Nephron progenitor cell (in vitro differentiated cells): ENCODE measurements around the gene UBE3B.
"Not testable (repeated sequence)": the region's sequence is repeated elsewhere in the genome, so short reads cannot be mapped to it uniquely, and the experiment has no call there.

Experiments used
- DNase-seq: peaks from one replicate; pipeline ENCODE4 v3.0.0; 2021
- H3K27ac Mint-ChIP-seq: 2 replicates; pipeline ENCODE4 v1.8.0; 2021; ENCODE audit warnings: mild to moderate bottlenecking, moderate library complexity, mixed read lengths
- H3K27me3 Mint-ChIP-seq: 2 replicates; pipeline ENCODE4 v1.8.0; 2021; ENCODE audit warnings: mild to moderate bottlenecking, low read depth, mixed read lengths; ENCODE audit not compliant: poor library complexity
- H3K36me3 Mint-ChIP-seq: 2 replicates; pipeline ENCODE4 v1.8.0; 2021; ENCODE audit warnings: low read depth, mixed read lengths
- H3K4me1 Mint-ChIP-seq: 2 replicates; pipeline ENCODE4 v1.8.0; 2021; ENCODE audit warnings: mixed read lengths
- H3K4me3 Mint-ChIP-seq: 2 replicates; pipeline ENCODE4 v1.8.0; 2021; ENCODE audit warnings: mild to moderate bottlenecking, moderate library complexity, mixed read lengths
- H3K9me3 Mint-ChIP-seq: 2 replicates; pipeline ENCODE4 v1.8.0; 2021; ENCODE audit warnings: mild to moderate bottlenecking, moderate library complexity, mixed read lengths
- TF ChIP-seq, protein P1 (sequence below): fragments of 200-600 bp; sonication (generic); IDR thresholded peaks from 2 replicates; pipeline ENCODE4 v1.5.0; 2021; ENCODE audit warnings: antibody characterized with exemption

UBE3B gene

DNA sequence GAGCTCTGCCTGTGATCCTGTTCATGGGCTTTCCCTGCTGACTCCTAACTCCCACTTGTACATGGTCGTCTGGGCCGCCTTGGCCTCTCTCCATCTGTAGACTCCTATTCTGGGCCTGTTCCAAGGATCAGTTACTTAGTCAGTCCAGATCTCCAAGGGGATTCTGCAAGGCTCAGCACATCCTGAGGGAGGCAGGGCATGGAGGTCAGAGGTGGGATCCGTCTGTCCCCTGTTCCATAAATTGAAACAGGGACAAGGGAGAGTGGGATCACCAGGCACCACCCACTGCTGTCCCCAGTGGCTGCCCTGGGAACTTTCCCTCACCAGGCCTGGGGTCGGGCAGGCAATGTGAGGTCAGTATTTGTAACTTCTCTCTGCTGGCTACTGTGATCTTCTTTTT, 43.8 kb upstream of the UBE3B start:
- H3K27ac Mint-ChIP-seq: no peak overlapping the region
- H3K4me1 Mint-ChIP-seq: peaks cover 36% of the 10 kb centered on the region
- no peak overlapping the region for H3K4me3 Mint-ChIP-seq
- no peaks in the 10 kb centered on the region for H3K36me3 Mint-ChIP-seq
- peak; percentile 37 for DNase-seq
- TF ChIP-seq, protein P1, sequence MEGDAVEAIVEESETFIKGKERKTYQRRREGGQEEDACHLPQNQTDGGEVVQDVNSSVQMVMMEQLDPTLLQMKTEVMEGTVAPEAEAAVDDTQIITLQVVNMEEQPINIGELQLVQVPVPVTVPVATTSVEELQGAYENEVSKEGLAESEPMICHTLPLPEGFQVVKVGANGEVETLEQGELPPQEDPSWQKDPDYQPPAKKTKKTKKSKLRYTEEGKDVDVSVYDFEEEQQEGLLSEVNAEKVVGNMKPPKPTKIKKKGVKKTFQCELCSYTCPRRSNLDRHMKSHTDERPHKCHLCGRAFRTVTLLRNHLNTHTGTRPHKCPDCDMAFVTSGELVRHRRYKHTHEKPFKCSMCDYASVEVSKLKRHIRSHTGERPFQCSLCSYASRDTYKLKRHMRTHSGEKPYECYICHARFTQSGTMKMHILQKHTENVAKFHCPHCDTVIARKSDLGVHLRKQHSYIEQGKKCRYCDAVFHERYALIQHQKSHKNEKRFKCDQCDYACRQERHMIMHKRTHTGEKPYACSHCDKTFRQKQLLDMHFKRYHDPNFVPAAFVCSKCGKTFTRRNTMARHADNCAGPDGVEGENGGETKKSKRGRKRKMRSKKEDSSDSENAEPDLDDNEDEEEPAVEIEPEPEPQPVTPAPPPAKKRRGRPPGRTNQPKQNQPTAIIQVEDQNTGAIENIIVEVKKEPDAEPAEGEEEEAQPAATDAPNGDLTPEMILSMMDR: peak; percentile 44
- no peaks in the 10 kb centered on the region for H3K9me3 Mint-ChIP-seq
- peaks cover 3% of the 10 kb centered on the region for H3K27me3 Mint-ChIP-seq

- TF ChIP-seq, protein P1: no peak
- no peak overlapping the region for H3K27ac Mint-ChIP-seq
These were observed 42.9 kb upstream of the UBE3B start for GRCh38 chr12:109434582-109434981.

GRCh38 chr12:109435428-109436187, 41.8 kb upstream of the UBE3B start:
- H3K27me3 Mint-ChIP-seq: peaks cover 3% of the 10 kb centered on the region
- no peaks in the 10 kb centered on the region for H3K9me3 Mint-ChIP-seq
- no peaks in the 10 kb centered on the region for H3K36me3 Mint-ChIP-seq
- H3K27ac Mint-ChIP-seq: no peak overlapping the region
- peaks cover 36% of the 10 kb centered on the region for H3K4me1 Mint-ChIP-seq
- DNase-seq: no peak
- TF ChIP-seq, protein P1: no peak
- H3K4me3 Mint-ChIP-seq: no peak overlapping the region

More at GRCh38 chr12:109434582-109434981, 42.9 kb upstream of the UBE3B start:
- Mint-ChIP-seq H3K9me3 (no peaks in the 10 kb centered on the region), H3K36me3 (no peaks in the 10 kb centered on the region), H3K27me3 (peaks cover 3% of the 10 kb centered on the region), H3K4me1 (peaks cover 36% of the 10 kb centered on the region), H3K4me3 (no peak overlapping the region)
- DNase-seq: no peak

- Mint-ChIP-seq H3K36me3 (no peaks in the 10 kb centered on the region), H3K27ac (no peak overlapping the region), H3K27me3 (peaks cover 3% of the 10 kb centered on the region), H3K9me3 (no peaks in the 10 kb centered on the region), H3K4me1 (peaks cover 36% of the 10 kb centered on the region), H3K4me3 (no peak overlapping the region)
- TF ChIP-seq, protein P1: no peak
- DNase-seq: no peak
These were observed 41.3 kb upstream of the UBE3B start for GRCh38 chr12:109436188-109436560.

- H3K4me3 Mint-ChIP-seq: no peak overlapping the region
- peaks cover 19% of the 10 kb centered on the region for H3K4me1 Mint-ChIP-seq
- H3K27me3 Mint-ChIP-seq: peaks cover 3% of the 10 kb centered on the region
- H3K9me3 Mint-ChIP-seq: no peaks in the 10 kb centered on the region
- H3K36me3 Mint-ChIP-seq: no peaks in the 10 kb centered on the region
- H3K27ac Mint-ChIP-seq: no peak overlapping the region
- TF ChIP-seq, protein P1: no peak
- no peak for DNase-seq
These were observed 38.3 kb upstream of the UBE3B start for GRCh38 chr12:109439181-109439580.

DNA sequence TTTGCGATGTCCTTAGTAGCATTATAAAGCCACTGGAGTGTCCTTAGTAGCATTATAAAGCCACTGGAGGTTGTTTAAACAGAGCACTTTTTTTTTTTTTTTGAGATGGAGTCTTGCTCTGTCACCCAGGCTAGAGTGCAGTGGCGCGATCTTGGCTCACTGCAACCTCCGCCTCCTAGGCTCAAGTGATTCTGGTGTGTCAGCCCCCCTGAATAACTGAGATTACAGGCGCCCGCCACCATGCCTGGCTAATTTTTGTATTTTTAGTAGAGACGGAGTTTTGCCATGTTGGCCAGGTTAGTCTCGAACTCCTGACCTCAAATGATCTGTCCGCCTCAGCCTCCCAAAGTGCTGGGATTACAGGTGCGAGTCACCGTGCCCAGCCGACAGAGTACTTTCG, 37.5 kb upstream of the UBE3B start:
- H3K36me3 Mint-ChIP-seq, H3K27ac Mint-ChIP-seq: not testable (repeated sequence)
- H3K4me1 Mint-ChIP-seq: peaks cover 14% of the 10 kb centered on the region

More for the DNA sequence above, 37.5 kb upstream of the UBE3B start:
- H3K4me3 Mint-ChIP-seq, H3K9me3 Mint-ChIP-seq, DNase-seq, H3K27me3 Mint-ChIP-seq: not testable (repeated sequence)
